ENCODE results near the gene STARD8.
"Not testable (repeated sequence)": the region's sequence is repeated elsewhere in the genome, so short reads cannot be mapped to it uniquely, and the experiment has no call there.

Gene STARD8

DNA sequence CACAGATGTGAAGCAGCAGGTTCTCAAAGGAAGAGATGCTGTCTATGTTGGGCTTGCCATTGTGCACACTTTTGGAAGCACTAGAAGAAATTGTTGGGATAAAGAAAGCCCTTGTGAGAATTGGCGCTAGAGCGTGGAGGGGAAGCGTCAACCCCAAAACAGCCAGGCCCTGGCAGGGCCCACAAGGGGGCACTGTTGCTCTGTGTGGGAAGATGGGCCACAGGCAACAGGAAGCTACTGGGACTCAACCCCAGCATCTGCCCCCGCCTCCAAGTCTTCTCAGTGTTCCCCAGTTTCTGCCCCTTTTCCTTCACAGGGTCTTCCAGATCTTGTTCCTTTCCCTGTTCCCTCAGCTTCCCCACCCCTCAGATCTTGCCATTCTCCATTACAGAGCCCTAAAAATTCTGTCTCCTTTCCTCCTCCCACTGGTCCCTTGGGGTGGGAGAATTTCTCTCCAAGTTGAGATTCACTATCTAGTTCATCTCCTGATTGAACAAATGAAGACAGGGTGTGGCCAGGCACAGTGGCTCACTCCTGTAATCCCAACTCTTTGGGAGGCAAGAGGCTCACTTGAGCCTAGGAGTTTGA, 85.5 kb downstream of the STARD8 start:
- Histone ChIP-seq H3K4me3 (ENCODE audit: low read depth in 1 of 5, low read length in 5 of 5) (no peak overlapping the region), H3K36me3 (ENCODE audit: control insufficient read depth in 5 of 5, insufficient read depth in 5 of 5, low read length in 5 of 5) (peaks cover 0 to 3% (median 0%) of the 10 kb centered on the region in 5 donors), H3K4me1 (ENCODE audit: control insufficient read depth in 5 of 5, insufficient read depth in 5 of 5, low read length in 5 of 5) (no peaks in the 10 kb centered on the region), H3K9ac (ENCODE audit: low read length in 5 of 5) (no peak overlapping the region), H3K27me3 (ENCODE audit: control insufficient read depth in 5 of 5, insufficient read depth in 4 of 5, low read length in 5 of 5) (peaks cover 0 to 19% (median 12%) of the 10 kb centered on the region in 5 donors), H3K9me3 (ENCODE audit: control insufficient read depth in 5 of 5, low read length in 5 of 5) (no peaks in the 10 kb centered on the region), H3K27ac (ENCODE audit: low read depth, low read length) (no peak overlapping the region)

GRCh38 chrX:68735266-68735665, 87.8 kb downstream of the STARD8 start:
- Histone ChIP-seq H3K27me3 (ENCODE audit: control insufficient read depth in 5 of 5, insufficient read depth in 4 of 5, low read length in 5 of 5) (peaks cover 0 to 17% (median 12%) of the 10 kb centered on the region in 5 donors), H3K4me1 (ENCODE audit: control insufficient read depth in 5 of 5, insufficient read depth in 5 of 5, low read length in 5 of 5) (no peaks in the 10 kb centered on the region), H3K9ac (ENCODE audit: low read length in 5 of 5) (no peak overlapping the region), H3K36me3 (ENCODE audit: control insufficient read depth in 5 of 5, insufficient read depth in 5 of 5, low read length in 5 of 5) (no peaks in the 10 kb centered on the region), H3K9me3 (ENCODE audit: control insufficient read depth in 5 of 5, low read length in 5 of 5) (no peaks in the 10 kb centered on the region), H3K27ac (ENCODE audit: low read depth, low read length) (no peak overlapping the region), H3K4me3 (ENCODE audit: low read depth in 1 of 5, low read length in 5 of 5) (no peak overlapping the region)

DNA sequence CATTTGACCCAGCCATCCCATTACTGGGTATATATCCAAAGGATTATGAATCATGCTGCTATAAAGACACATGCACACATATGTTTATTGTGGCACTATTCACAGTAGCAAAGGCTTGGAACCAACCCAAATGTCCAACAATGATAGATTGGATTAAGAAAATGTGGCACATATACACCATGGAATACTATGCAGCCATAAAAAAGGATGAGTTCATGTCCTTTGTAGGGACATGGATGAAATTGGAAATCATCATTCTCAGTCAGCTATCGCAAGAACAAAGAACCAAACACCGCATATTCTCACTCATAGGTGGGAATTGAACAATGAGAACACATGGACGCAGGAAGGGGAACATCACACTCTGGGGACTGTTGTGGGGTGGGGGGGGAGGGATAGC, 94.4 kb downstream of the STARD8 start:
- not testable (repeated sequence) for H3K27me3 ChIP-seq (ENCODE audit: control insufficient read depth in 5 of 5, insufficient read depth in 4 of 5, low read length in 5 of 5); H3K27ac ChIP-seq (ENCODE audit: low read depth, low read length); H3K4me3 ChIP-seq (ENCODE audit: low read depth in 1 of 5, low read length in 5 of 5); H3K9me3 ChIP-seq (ENCODE audit: control insufficient read depth in 5 of 5, low read length in 5 of 5); H3K9ac ChIP-seq (ENCODE audit: low read length in 5 of 5); H3K36me3 ChIP-seq (ENCODE audit: control insufficient read depth in 5 of 5, insufficient read depth in 5 of 5, low read length in 5 of 5); H3K4me1 ChIP-seq (ENCODE audit: control insufficient read depth in 5 of 5, insufficient read depth in 5 of 5, low read length in 5 of 5)

GRCh38 chrX:68743754-68744153, 96.3 kb downstream of the STARD8 start:
- H3K9ac ChIP-seq (ENCODE audit: low read length in 5 of 5): no peak overlapping the region
- H3K27me3 ChIP-seq (ENCODE audit: control insufficient read depth in 5 of 5, insufficient read depth in 4 of 5, low read length in 5 of 5): peaks cover 0 to 5% (median 1%) of the 10 kb centered on the region in 5 donors
- no peaks in the 10 kb centered on the region for H3K36me3 ChIP-seq (ENCODE audit: control insufficient read depth in 5 of 5, insufficient read depth in 5 of 5, low read length in 5 of 5)
- peaks cover 0 to 3% (median 0%) of the 10 kb centered on the region in 5 donors for H3K9me3 ChIP-seq (ENCODE audit: control insufficient read depth in 5 of 5, low read length in 5 of 5)
- no peak overlapping the region for H3K4me3 ChIP-seq (ENCODE audit: low read depth in 1 of 5, low read length in 5 of 5)
- no peaks in the 10 kb centered on the region for H3K4me1 ChIP-seq (ENCODE audit: control insufficient read depth in 5 of 5, insufficient read depth in 5 of 5, low read length in 5 of 5)
- no peak overlapping the region for H3K27ac ChIP-seq (ENCODE audit: low read depth, low read length)

GRCh38 chrX:68746988-68747387, 99.5 kb downstream of the STARD8 start:
- Histone ChIP-seq H3K4me1 (ENCODE audit: control insufficient read depth in 5 of 5, insufficient read depth in 5 of 5, low read length in 5 of 5) (no peaks in the 10 kb centered on the region), H3K9me3 (ENCODE audit: control insufficient read depth in 5 of 5, low read length in 5 of 5) (peaks cover 0 to 3% (median 0%) of the 10 kb centered on the region in 5 donors), H3K4me3 (ENCODE audit: low read depth in 1 of 5, low read length in 5 of 5) (no peak overlapping the region), H3K9ac (ENCODE audit: low read length in 5 of 5) (no peak overlapping the region), H3K27ac (ENCODE audit: low read depth, low read length) (no peak overlapping the region), H3K36me3 (ENCODE audit: control insufficient read depth in 5 of 5, insufficient read depth in 5 of 5, low read length in 5 of 5) (no peaks in the 10 kb centered on the region), H3K27me3 (ENCODE audit: control insufficient read depth in 5 of 5, insufficient read depth in 4 of 5, low read length in 5 of 5) (peaks cover 0 to 14% (median 3%) of the 10 kb centered on the region in 5 donors)

DNA sequence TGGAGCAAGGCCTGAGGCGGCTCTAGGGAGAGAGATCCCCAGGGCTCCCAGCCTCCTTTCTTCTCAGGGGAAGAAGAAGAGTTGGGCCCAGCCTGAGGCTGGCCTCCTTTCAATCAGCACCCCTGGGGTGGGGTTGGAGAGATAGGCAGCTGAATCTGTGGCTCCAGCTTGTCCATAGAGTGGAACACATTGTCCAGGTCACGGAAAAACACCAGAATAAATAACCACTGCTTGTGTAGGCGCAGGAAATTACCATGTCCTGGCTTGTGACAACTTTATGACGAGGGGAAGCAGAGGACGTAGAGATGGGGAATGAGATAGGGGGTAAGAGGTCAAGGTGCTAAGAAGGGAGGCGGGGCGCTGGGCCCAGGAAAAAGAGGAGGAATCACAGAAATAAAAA, 100.6 kb downstream of the STARD8 start:
- no peak overlapping the region for H3K4me3 ChIP-seq (ENCODE audit: low read depth in 1 of 5, low read length in 5 of 5)
- H3K27me3 ChIP-seq (ENCODE audit: control insufficient read depth in 5 of 5, insufficient read depth in 4 of 5, low read length in 5 of 5): peaks cover 0 to 14% (median 3%) of the 10 kb centered on the region in 5 donors
- no peaks in the 10 kb centered on the region for H3K4me1 ChIP-seq (ENCODE audit: control insufficient read depth in 5 of 5, insufficient read depth in 5 of 5, low read length in 5 of 5)
- H3K9ac ChIP-seq (ENCODE audit: low read length in 5 of 5): no peak overlapping the region
- no peak overlapping the region for H3K27ac ChIP-seq (ENCODE audit: low read depth, low read length)
- H3K9me3 ChIP-seq (ENCODE audit: control insufficient read depth in 5 of 5, low read length in 5 of 5): peaks cover 0 to 3% (median 0%) of the 10 kb centered on the region in 5 donors
- H3K36me3 ChIP-seq (ENCODE audit: control insufficient read depth in 5 of 5, insufficient read depth in 5 of 5, low read length in 5 of 5): no peaks in the 10 kb centered on the region

GRCh38 chrX:68749426-68749825, 102.0 kb downstream of the STARD8 start:
- Histone ChIP-seq H3K27me3 (ENCODE audit: control insufficient read depth in 5 of 5, insufficient read depth in 4 of 5, low read length in 5 of 5) (peaks cover 0 to 17% (median 3%) of the 10 kb centered on the region in 5 donors), H3K9me3 (ENCODE audit: control insufficient read depth in 5 of 5, low read length in 5 of 5) (peaks cover 0 to 2% (median 0%) of the 10 kb centered on the region in 5 donors), H3K27ac (ENCODE audit: low read depth, low read length) (no peak overlapping the region), H3K4me1 (ENCODE audit: control insufficient read depth in 5 of 5, insufficient read depth in 5 of 5, low read length in 5 of 5) (no peaks in the 10 kb centered on the region), H3K9ac (ENCODE audit: low read length in 5 of 5) (no peak overlapping the region), H3K4me3 (ENCODE audit: low read depth in 1 of 5, low read length in 5 of 5) (no peak overlapping the region), H3K36me3 (ENCODE audit: control insufficient read depth in 5 of 5, insufficient read depth in 5 of 5, low read length in 5 of 5) (no peaks in the 10 kb centered on the region)

DNA sequence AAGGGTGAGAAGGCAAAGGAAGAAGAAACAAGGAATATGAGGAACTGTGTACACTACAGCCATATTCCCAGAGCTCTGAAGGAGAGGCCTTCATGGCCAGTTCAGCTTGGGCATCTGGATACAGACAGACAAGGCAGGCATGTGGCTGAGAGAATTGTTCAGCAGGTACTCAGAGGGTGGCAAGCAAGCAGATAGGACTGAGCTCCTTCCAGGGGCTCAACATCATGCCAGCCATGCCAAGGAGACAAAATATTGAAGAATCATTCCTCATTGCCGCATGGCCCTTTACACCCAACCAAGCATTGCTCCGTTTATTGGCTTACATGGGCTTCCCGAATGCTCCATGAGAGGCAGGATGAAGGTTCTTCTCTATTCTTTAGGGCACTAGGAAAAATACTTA, 102.8 kb downstream of the STARD8 start:
- no peaks in the 10 kb centered on the region for H3K36me3 ChIP-seq (ENCODE audit: control insufficient read depth in 5 of 5, insufficient read depth in 5 of 5, low read length in 5 of 5)
- H3K27me3 ChIP-seq (ENCODE audit: control insufficient read depth in 5 of 5, insufficient read depth in 4 of 5, low read length in 5 of 5): peaks cover 0 to 15% (median 3%) of the 10 kb centered on the region in 5 donors
- H3K4me3 ChIP-seq (ENCODE audit: low read depth in 1 of 5, low read length in 5 of 5): no peak overlapping the region
- no peaks in the 10 kb centered on the region for H3K4me1 ChIP-seq (ENCODE audit: control insufficient read depth in 5 of 5, insufficient read depth in 5 of 5, low read length in 5 of 5)
- H3K9ac ChIP-seq (ENCODE audit: low read length in 5 of 5): no peak overlapping the region
- no peak overlapping the region for H3K27ac ChIP-seq (ENCODE audit: low read depth, low read length)
- peaks cover 0 to 2% (median 0%) of the 10 kb centered on the region in 5 donors for H3K9me3 ChIP-seq (ENCODE audit: control insufficient read depth in 5 of 5, low read length in 5 of 5)

- H3K4me1 ChIP-seq (ENCODE audit: control insufficient read depth in 5 of 5, insufficient read depth in 5 of 5, low read length in 5 of 5): no peaks in the 10 kb centered on the region
- no peak overlapping the region for H3K27ac ChIP-seq (ENCODE audit: low read depth, low read length)
- H3K36me3 ChIP-seq (ENCODE audit: control insufficient read depth in 5 of 5, insufficient read depth in 5 of 5, low read length in 5 of 5): no peaks in the 10 kb centered on the region
- H3K27me3 ChIP-seq (ENCODE audit: control insufficient read depth in 5 of 5, insufficient read depth in 4 of 5, low read length in 5 of 5): peaks cover under 1 to 14% (median 6%) of the 10 kb centered on the region in 5 donors
- no peak overlapping the region for H3K9ac ChIP-seq (ENCODE audit: low read length in 5 of 5)
- peaks cover 0 to 2% (median 0%) of the 10 kb centered on the region in 5 donors for H3K9me3 ChIP-seq (ENCODE audit: control insufficient read depth in 5 of 5, low read length in 5 of 5)
- no peak overlapping the region for H3K4me3 ChIP-seq (ENCODE audit: low read depth in 1 of 5, low read length in 5 of 5)
Measured at GRCh38 chrX:68751372-68751771, 103.9 kb downstream of the STARD8 start.

- Histone ChIP-seq H3K4me3 (ENCODE audit: low read depth in 1 of 5, low read length in 5 of 5) (no peak overlapping the region), H3K9me3 (ENCODE audit: control insufficient read depth in 5 of 5, low read length in 5 of 5) (peaks cover 0 to 2% (median 0%) of the 10 kb centered on the region in 5 donors), H3K9ac (ENCODE audit: low read length in 5 of 5) (no peak overlapping the region), H3K27ac (ENCODE audit: low read depth, low read length) (no peak overlapping the region), H3K4me1 (ENCODE audit: control insufficient read depth in 5 of 5, insufficient read depth in 5 of 5, low read length in 5 of 5) (no peaks in the 10 kb centered on the region), H3K27me3 (ENCODE audit: control insufficient read depth in 5 of 5, insufficient read depth in 4 of 5, low read length in 5 of 5) (peaks cover 5 to 14% (median 6%) of the 10 kb centered on the region in 5 donors), H3K36me3 (ENCODE audit: control insufficient read depth in 5 of 5, insufficient read depth in 5 of 5, low read length in 5 of 5) (no peaks in the 10 kb centered on the region)
Measured at GRCh38 chrX:68753218-68753617, 105.8 kb downstream of the STARD8 start.
